MM.1S (cell line): ENCODE measurements around the gene PILRA.
"Not testable (repeated sequence)": the region's sequence is repeated elsewhere in the genome, so short reads cannot be mapped to it uniquely, and the experiment has no call there.

Experiments used
- DNase-seq: peaks from one replicate; pipeline ENCODE4 v3.0.0-alpha.2; 2015
- H2AFZ ChIP-seq: fragments of 300-600 bp; sonication (generic); 2 replicates; pipeline ENCODE4 v1.6.0; 2016; ENCODE audit warnings: antibody characterized with exemption, low read length
- H3F3A ChIP-seq: fragments of 300-600 bp; sonication (generic); 2 replicates; pipeline ENCODE4 v1.6.1; 2016; ENCODE audit warnings: mild to moderate bottlenecking, antibody characterized with exemption, low read length, moderate library complexity, mixed read lengths; ENCODE audit not compliant: insufficient read depth
- H3K27ac ChIP-seq: fragments of 300-600 bp; sonication (generic); 2 replicates; pipeline ENCODE4 v1.5.1; 2016; ENCODE audit warnings: mild to moderate bottlenecking, low read length
- H3K27me3 ChIP-seq: fragments of 300-600 bp; sonication (generic); replicated peaks from 2 replicates; pipeline ENCODE4 v1.6.0; 2016; ENCODE audit warnings: low read length; ENCODE audit not compliant: insufficient read depth
- H3K36me3 ChIP-seq: fragments of 300-600 bp; sonication (generic); replicated peaks from 2 replicates; pipeline ENCODE4 v1.6.1; 2016; ENCODE audit warnings: mild to moderate bottlenecking, low read length, mixed read lengths; ENCODE audit not compliant: insufficient read depth
- H3K4me1 ChIP-seq: fragments of 300-600 bp; sonication (generic); 2 replicates; pipeline ENCODE4 v1.6.1; 2016; ENCODE audit warnings: low read length, mixed read lengths
- H3K4me2 ChIP-seq: fragments of 300-600 bp; sonication (generic); 2 replicates; pipeline ENCODE4 v1.6.0; 2016; ENCODE audit warnings: low read depth, low read length
- H3K4me3 ChIP-seq: fragments of 300-600 bp; sonication (generic); 2 replicates; pipeline ENCODE4 v1.5.1; 2016; ENCODE audit warnings: low read length, mixed read lengths
- H3K79me2 ChIP-seq: fragments of 300-600 bp; sonication (generic); 2 replicates; pipeline ENCODE4 v1.6.1; 2016; ENCODE audit warnings: mixed run types, low read length, mixed read lengths
- H3K9ac ChIP-seq: fragments of 300-600 bp; sonication (generic); 2 replicates; pipeline ENCODE4 v1.6.1; 2016; ENCODE audit warnings: low read length, mixed read lengths
- H3K9me2 ChIP-seq: fragments of 300-600 bp; sonication (generic); replicated peaks from 2 replicates; pipeline ENCODE4 v1.6.1; 2016; ENCODE audit warnings: mild to moderate bottlenecking, low read length, mixed read lengths; ENCODE audit not compliant: insufficient read depth
- H3K9me3 ChIP-seq: fragments of 300-600 bp; sonication (generic); replicated peaks from 2 replicates; pipeline ENCODE4 v1.6.1; 2016; ENCODE audit warnings: mild to moderate bottlenecking, low read length, mixed read lengths; ENCODE audit not compliant: insufficient read depth
- H4K20me1 ChIP-seq: fragments of 300-600 bp; sonication (generic); 2 replicates; pipeline ENCODE4 v1.6.1; 2016; ENCODE audit warnings: mild to moderate bottlenecking, low read length, moderate library complexity, mixed read lengths; ENCODE audit not compliant: insufficient read depth
- EZH2 ChIP-seq: fragments of 300-600 bp; sonication (generic); optimal IDR thresholded peaks from 2 replicates; pipeline ENCODE3; 2017; ENCODE audit warnings: low read depth, mild to moderate bottlenecking, antibody characterized with exemption, low read length, mixed read lengths
- EZH2phosphoT487 ChIP-seq: fragments of 300-600 bp; sonication (generic); IDR thresholded peaks from 2 replicates; pipeline ENCODE4 v1.6.1; 2018; ENCODE audit warnings: antibody characterized with exemption, low read length
- TF ChIP-seq, protein P1 (sequence below): fragments of 300-600 bp; sonication (generic); IDR thresholded peaks from 2 replicates; pipeline ENCODE4 v1.5.1; 2016; ENCODE audit warnings: antibody characterized with exemption, low read length, mixed read lengths

The PILRA gene

GRCh38 chr7:100444311-100445278 lies 71.3 kb downstream of the PILRA start:
- H3K36me3 ChIP-seq = no peaks in the 10 kb centered on the region
- H3K27ac ChIP-seq = no peak overlapping the region
- no peak overlapping the region for H3K4me3 ChIP-seq
- H3K4me1 ChIP-seq = 0 out of 2 replicates have a peak, but pooled peaks cover 10% of the 10 kb centered on the region
- no peaks in the 10 kb centered on the region for H3K79me2 ChIP-seq
- no peaks in the 10 kb centered on the region for H3F3A ChIP-seq
- H2AFZ ChIP-seq = 0 out of 2 replicates have a peak overlapping the region, but pooled peaks have one; percentile 6
- H3K9me3 ChIP-seq = no peaks in the 10 kb centered on the region
- H3K9ac ChIP-seq = no peak overlapping the region
- H3K4me2 ChIP-seq = no peak overlapping the region
- H4K20me1 ChIP-seq = no peaks in the 10 kb centered on the region
- no peak for TF ChIP-seq EZH2phosphoT487
- TF ChIP-seq EZH2 = no peak
- TF ChIP-seq, protein P1, sequence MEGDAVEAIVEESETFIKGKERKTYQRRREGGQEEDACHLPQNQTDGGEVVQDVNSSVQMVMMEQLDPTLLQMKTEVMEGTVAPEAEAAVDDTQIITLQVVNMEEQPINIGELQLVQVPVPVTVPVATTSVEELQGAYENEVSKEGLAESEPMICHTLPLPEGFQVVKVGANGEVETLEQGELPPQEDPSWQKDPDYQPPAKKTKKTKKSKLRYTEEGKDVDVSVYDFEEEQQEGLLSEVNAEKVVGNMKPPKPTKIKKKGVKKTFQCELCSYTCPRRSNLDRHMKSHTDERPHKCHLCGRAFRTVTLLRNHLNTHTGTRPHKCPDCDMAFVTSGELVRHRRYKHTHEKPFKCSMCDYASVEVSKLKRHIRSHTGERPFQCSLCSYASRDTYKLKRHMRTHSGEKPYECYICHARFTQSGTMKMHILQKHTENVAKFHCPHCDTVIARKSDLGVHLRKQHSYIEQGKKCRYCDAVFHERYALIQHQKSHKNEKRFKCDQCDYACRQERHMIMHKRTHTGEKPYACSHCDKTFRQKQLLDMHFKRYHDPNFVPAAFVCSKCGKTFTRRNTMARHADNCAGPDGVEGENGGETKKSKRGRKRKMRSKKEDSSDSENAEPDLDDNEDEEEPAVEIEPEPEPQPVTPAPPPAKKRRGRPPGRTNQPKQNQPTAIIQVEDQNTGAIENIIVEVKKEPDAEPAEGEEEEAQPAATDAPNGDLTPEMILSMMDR = no peak
- H3K27me3 ChIP-seq = no peaks in the 10 kb centered on the region
- DNase-seq = no peak
- no peaks in the 10 kb centered on the region for H3K9me2 ChIP-seq

- H4K20me1 ChIP-seq = no peaks in the 10 kb centered on the region
- 0 out of 2 replicates have a peak, but pooled peaks cover 10% of the 10 kb centered on the region for H3K4me1 ChIP-seq
- no peaks in the 10 kb centered on the region for H3K79me2 ChIP-seq
- H3K27ac ChIP-seq = no peak overlapping the region
- H3K4me2 ChIP-seq = no peak overlapping the region
- no peak overlapping the region for H2AFZ ChIP-seq
- no peaks in the 10 kb centered on the region for H3F3A ChIP-seq
- H3K9ac ChIP-seq = no peak overlapping the region
- DNase-seq = no peak
- no peaks in the 10 kb centered on the region for H3K9me3 ChIP-seq
- no peaks in the 10 kb centered on the region for H3K36me3 ChIP-seq
- H3K4me3 ChIP-seq = no peak overlapping the region
- TF ChIP-seq EZH2 (no peak), EZH2phosphoT487 (no peak)
- H3K27me3 ChIP-seq = no peaks in the 10 kb centered on the region
- no peaks in the 10 kb centered on the region for H3K9me2 ChIP-seq
These were observed 72.8 kb downstream of the PILRA start for GRCh38 chr7:100446040-100446439.

GRCh38 chr7:100447363-100447762 lies 74.1 kb downstream of the PILRA start:
- not testable (repeated sequence) for H4K20me1 ChIP-seq, H3K27ac ChIP-seq, H2AFZ ChIP-seq, H3K79me2 ChIP-seq, H3K9me3 ChIP-seq, H3K4me3 ChIP-seq, H3K27me3 ChIP-seq, H3K4me2 ChIP-seq, H3K36me3 ChIP-seq, H3F3A ChIP-seq, DNase-seq, H3K4me1 ChIP-seq, H3K9me2 ChIP-seq, H3K9ac ChIP-seq

- Histone ChIP-seq H3K27ac (no peak overlapping the region), H3K79me2 (no peaks in the 10 kb centered on the region), H4K20me1 (no peaks in the 10 kb centered on the region), H3K4me3 (no peak overlapping the region), H3K9me2 (no peaks in the 10 kb centered on the region), H3K36me3 (no peaks in the 10 kb centered on the region), H3K4me2 (no peak overlapping the region), H3K9ac (no peak overlapping the region), H3K27me3 (no peaks in the 10 kb centered on the region), H3F3A (no peaks in the 10 kb centered on the region), H3K4me1 (0 out of 2 replicates have a peak, but pooled peaks cover 10% of the 10 kb centered on the region), H3K9me3 (no peaks in the 10 kb centered on the region), H2AFZ (no peak overlapping the region)
- TF ChIP-seq EZH2phosphoT487 (no peak), EZH2 (no peak)
- TF ChIP-seq, protein P1 = no peak
- DNase-seq = no peak
These were observed 76.0 kb downstream of the PILRA start for GRCh38 chr7:100449190-100449795.
